KG1 (cell line): ENCODE measurements around the gene CDKN2A.
A peak's percentile ranks its signal among the peaks of the same experiment; 100 is the strongest.
"Not testable (repeated sequence)": the region's sequence is repeated elsewhere in the genome, so short reads cannot be mapped to it uniquely, and the experiment has no call there.

Experiments
- DNase-seq: peaks from one replicate; lab custom pipeline; 2025; lab: John Stamatoyannopoulos, UW

Gene CDKN2A

GRCh38 chr9:21982391-21982790, 11.8 kb downstream of the CDKN2A start:
- no peak for DNase-seq

- no peak for DNase-seq
Measured at GRCh38 chr9:21976334-21976875, 17.8 kb downstream of the CDKN2A start.

GRCh38 chr9:21974722-21975409, 19.3 kb downstream of the CDKN2A start:
- DNase-seq: no peak

DNA sequence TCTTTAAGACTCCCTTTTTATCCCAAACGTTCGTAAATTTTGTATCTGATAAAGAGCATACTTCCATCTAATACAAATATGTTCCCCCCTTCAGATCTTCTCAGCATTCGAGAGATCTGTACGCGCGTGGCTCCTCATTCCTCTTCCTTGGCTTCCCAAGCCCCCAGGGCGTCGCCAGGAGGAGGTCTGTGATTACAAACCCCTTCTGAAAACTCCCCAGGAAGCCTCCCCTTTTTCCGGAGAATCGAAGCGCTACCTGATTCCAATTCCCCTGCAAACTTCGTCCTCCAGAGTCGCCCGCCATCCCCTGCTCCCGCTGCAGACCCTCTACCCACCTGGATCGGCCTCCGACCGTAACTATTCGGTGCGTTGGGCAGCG, 19.9 kb downstream of the CDKN2A start:
- no peak for DNase-seq

GRCh38 chr9:21972361-21972760, 21.8 kb downstream of the CDKN2A start:
- no peak for DNase-seq

- DNase-seq: no peak
Measured at GRCh38 chr9:21970800-21971640, 23.2 kb downstream of the CDKN2A start.

DNA sequence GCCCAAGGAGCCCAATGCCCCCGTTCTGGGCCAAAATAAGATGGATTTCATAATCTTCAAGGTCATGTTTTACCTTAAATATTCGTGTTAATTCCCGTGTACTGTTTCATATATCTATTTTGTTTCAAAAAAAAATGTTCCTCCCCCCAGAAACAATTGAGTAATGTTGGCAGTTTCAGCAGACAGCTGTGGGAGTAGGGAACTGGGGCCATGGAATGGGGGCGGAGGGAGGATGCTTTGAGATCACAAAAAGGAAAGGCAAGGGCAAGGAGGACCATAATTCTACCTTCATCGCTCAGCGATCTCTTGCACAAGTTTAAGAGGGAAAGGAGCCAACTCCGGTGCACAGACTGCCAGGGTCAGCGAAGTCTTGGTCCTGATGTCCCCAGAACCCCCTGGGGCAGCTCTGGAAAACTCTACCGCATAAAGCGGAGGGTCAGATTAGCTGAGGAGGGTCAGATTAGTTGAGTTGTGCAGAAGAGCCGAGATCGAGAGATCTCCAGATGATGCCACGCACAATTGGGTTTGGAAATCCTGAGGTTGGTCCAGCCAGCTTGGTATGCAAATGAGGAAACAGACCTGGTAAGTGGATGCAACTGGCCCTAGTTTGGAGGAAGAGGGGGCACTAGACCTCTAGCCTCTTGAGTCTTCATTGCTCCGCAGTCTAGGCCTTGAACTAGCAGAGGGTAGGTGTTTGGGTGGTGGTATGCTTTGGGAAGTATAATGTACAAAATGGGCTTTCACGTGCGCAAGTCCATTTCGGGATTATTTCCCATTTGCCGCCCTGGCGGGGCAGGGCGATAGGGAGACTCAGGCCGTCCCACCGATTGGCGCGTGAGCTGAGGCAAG, 24.0 kb downstream of the CDKN2A start:
- DNase-seq: no peak

DNA sequence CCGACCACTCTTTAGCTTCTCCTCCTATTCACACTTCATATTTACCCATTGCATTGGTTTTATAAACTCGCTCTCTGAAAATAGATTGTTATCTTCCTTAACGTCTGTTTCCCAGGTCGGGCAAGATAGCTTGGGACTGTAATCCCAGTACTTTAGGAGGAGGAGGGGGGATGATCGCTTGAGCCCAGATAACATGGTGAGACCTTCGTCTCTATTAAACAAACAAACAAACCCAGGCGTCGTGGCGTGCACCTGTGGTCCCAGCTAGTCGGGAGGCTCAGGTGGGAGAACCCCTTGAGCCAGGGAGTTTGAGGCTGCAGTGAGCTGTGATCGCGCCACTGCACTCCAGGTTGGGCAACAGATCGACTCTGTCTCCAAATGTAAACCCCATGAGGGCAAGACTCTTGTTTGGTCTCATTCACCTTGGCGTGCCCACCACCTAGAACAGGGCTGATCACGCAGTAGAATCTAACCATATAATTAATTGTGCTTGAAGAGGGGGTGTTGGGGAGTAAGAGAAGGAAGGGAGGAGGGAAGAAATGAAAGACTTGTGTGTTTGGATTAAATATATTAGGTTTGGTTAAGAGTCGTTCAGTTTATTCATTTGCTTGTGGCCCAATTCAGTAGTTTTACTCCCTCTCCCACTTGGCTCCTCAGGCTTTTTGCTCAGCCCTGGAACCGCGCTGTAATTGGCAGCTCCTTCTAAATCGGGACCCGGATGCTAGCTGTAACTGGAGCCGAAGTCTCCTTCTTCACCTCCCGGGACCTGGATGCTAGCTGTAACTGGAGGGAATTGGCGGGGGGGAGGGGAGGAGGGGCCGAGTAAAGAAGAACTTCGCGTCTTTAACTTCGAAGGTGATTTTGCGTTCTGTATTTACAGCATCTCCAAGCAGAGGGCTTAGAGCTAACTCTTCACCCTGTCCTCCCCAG, 24.9 kb downstream of the CDKN2A start:
- no peak for DNase-seq

DNA sequence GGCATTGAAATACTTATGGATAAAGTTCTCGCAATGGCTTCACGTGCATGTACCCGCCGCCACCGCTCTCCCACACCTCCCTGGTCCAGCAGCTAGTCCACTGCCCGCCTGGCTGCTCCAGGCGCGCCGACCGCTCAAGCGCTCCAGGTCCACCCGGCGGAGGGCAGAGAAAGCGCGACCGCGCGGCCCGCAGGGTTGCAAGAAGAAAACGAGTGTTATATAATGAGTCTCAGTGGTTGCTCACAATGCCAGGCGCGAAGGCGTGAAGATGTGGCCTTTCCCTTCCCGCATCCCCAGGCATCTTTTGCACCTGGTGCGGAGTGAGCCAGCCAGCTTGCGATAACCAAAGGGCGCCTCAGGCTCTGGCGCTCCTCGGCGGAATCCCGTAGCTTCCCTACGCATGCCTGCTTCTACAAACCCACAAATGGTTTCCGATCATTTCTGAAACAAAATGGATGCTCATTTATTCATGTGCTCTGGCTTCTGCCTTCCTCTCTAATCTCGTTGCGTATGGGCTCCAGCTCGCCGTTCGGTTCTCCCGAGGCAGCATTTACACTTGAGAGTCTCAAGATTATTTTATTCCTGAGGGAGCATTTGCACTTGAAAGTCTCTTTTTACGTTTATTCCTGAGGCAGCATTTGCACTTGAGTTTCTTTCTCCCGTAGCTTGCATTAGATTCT, 25.7 kb downstream of the CDKN2A start:
- no peak for DNase-seq

DNA sequence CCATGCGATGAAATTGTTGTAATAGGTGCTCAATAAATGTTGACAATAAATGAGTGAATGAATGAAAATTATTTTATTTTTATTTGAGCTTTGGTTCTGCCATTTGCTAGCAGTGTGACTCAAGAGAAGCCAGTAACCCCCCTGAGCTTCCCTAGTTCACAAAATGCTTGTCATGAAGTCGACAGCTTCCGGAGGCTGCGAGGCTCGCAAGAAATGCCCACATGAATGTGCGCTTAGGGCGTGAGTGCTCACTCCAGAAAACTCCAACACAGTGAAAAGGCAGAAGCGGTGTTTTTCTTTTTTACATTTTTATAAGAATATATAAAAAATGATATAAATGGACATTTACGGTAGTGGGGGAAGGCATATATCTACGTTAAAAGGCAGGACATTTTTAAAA, 26.5 kb downstream of the CDKN2A start:
- DNase-seq: no peak

- no peak for DNase-seq
Measured at GRCh38 chr9:21967169-21967568, 27.0 kb downstream of the CDKN2A start.

DNA sequence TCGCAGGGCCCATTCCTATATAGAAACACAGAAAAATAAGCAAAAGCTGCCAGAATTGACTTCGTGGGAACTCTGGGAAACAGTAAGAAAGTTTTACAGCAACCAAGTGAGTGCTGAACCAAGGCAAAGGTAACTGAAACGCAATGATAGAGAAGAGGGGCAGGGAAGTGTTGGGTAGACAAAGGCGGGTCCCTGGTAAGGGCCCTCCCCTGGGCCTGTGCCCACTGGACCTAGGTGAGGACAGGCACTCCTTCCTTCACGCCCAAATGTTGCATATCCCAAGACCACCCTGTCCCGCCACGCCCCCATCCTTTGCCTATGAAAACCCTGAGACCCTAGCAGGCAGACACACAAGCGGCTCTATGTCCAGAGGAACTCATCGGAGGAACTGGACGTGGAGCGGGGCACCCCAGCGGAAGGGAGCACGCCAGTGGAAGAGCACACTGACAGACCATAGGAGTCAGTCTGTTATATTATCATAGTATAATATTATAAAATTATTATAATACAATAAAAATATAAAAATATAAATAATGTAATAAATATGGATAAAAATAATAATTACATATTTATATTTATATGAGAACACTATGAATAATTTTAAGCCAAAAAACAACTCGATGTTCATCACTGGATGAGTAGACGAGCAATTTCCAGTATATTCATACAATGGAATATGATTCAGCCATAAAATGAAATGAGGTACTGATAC, 27.9 kb downstream of the CDKN2A start:
- no peak for DNase-seq

GRCh38 chr9:21965401-21965951, 28.7 kb downstream of the CDKN2A start:
- DNase-seq: peak; percentile 23

- DNase-seq: no peak
Measured at GRCh38 chr9:21964925-21965385, 29.2 kb downstream of the CDKN2A start.

GRCh38 chr9:21961569-21961968, 32.6 kb downstream of the CDKN2A start:
- DNase-seq: no peak

DNA sequence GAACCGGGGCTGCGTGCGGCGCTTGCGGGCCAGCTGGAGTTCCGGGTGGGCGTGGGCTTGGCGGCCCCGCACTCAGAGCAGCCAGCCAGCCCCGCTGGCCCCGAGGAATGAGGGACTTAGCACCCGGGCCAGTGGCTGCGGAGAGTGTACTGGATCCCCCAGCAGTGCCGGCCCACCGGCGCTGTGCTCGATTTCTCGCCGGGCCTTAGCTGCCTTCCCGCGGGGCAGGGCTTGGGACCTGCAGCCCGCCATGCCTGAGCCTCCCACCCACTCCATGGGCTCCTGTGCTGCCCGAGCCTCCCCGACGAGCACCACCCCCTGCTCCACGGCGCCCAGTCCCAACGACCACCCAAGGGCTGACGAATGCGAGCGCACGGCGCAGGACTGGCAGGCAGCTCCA, 34.9 kb downstream of the CDKN2A start:
- DNase-seq: not testable (repeated sequence)

DNA sequence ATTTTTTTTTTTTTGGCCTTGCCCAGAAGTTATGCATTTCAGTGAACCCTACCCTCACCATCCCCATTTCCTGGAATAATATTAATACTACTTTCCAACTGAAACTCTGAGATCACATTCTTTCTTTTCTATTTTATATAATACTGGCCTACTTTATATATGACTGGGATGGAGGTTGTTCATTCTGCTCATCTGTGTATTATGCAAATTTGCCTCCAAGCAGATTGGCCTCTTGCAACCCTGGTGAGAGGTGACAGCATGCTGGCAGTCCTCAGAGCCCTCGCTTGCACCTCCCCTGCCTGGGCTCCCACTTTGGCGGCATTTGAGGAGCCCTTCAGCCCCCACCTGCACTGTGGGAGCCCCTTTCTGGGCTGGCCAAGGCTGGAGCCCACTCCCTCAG, 35.4 kb downstream of the CDKN2A start:
- no peak for DNase-seq

DNA sequence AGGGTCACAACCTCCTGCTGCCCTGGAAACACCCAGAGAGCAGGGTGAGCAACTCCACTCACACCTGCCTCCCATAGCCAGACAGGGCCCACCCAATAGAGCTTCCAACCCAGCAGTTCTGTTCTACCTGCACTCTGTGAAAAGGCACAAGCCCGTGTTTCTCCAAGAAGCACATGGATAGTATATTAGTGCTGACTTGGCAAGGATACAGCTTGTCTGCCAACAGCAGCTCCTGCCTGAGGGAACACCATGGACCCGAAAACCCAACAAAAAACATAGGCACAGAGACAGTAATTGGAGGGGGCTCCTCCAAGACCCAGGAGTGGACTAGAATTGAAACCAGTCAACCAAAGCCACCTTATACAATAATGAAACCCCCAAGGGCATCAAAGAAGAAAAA, 48.6 kb downstream of the CDKN2A start:
- no peak for DNase-seq

GRCh38 chr9:21943464-21943863, 50.7 kb downstream of the CDKN2A start:
- DNase-seq: no peak
